Keratinocyte (primary cell): ENCODE data around the gene MGAT1. TPM values are rescaled to one million over a fixed set of nuclear protein-coding genes. Genes with fewer than 3 reads are reported as not detected.

Experiments
- DNase-seq: peaks from one replicate; pipeline ENCODE4 v3.0.0-alpha.2; 2011; ENCODE audit warnings: low read depth, missing footprints, low spot score
- FAIRE-seq: peaks from 2 replicates; lab custom pipeline; 2011; peaks lifted over from hg19 to GRCh38; lab: Jason Lieb, UNC
- H2AFZ ChIP-seq: 2 replicates; pipeline ENCODE4 v1.6.0; 2012; ENCODE audit warnings: low read length, control low read depth, inconsistent platforms; ENCODE audit not compliant: control insufficient read depth
- H3K27ac ChIP-seq: 2 replicates; pipeline ENCODE4 v1.5.1; 2011; ENCODE audit warnings: low read length; ENCODE audit not compliant: control insufficient read depth, insufficient read depth
- H3K27me3 ChIP-seq: 3 replicates; pipeline ENCODE4 v1.6.0; 2011; ENCODE audit warnings: low read length; ENCODE audit not compliant: control insufficient read depth, insufficient read depth; ENCODE audit errors: extremely low read depth
- H3K36me3 ChIP-seq, 2 experiments: 2 replicates in 1 of 2; 3 replicates in 1 of 2; pipeline ENCODE4 v1.5.1; 2011; ENCODE audit warnings: low read length in 2 of 2, mild to moderate bottlenecking in 1 of 2; ENCODE audit not compliant: control insufficient read depth in 2 of 2, insufficient read depth in 2 of 2; ENCODE audit errors: extremely low read depth in 1 of 2
- H3K4me1 ChIP-seq: 3 replicates; pipeline ENCODE4 v1.5.1; 2011; ENCODE audit warnings: low read length; ENCODE audit not compliant: control insufficient read depth, insufficient read depth; ENCODE audit errors: extremely low read depth
- H3K4me2 ChIP-seq: 3 replicates; pipeline ENCODE4 v1.6.0; 2011; ENCODE audit warnings: low read depth, low read length; ENCODE audit not compliant: control insufficient read depth, insufficient read depth; ENCODE audit errors: extremely low read depth
- H3K4me3 ChIP-seq, 3 experiments: fragments of 200-600 bp in 1 of 3; sonication (generic) in 1 of 3; 2 replicates in 2 of 3; 3 replicates in 1 of 3; pipeline ENCODE4 v1.5.1; 2011 to 2016; ENCODE audit warnings: low read length in 3 of 3, mild to moderate bottlenecking in 3 of 3, control low read depth in 2 of 3, inconsistent platforms in 1 of 3, low read depth in 1 of 3, mixed read lengths in 1 of 3, mixed run types in 1 of 3, moderate library complexity in 1 of 3; ENCODE audit not compliant: control insufficient read depth in 2 of 3, insufficient read depth in 2 of 3; ENCODE audit errors: extremely low read depth in 1 of 3
- H3K79me2 ChIP-seq: 2 replicates; pipeline ENCODE4 v1.6.0; 2012; ENCODE audit warnings: low read length; ENCODE audit not compliant: control insufficient read depth, insufficient read depth
- H3K9ac ChIP-seq: 3 replicates; pipeline ENCODE4 v1.6.0; 2011; ENCODE audit warnings: low read length; ENCODE audit not compliant: control insufficient read depth, insufficient read depth; ENCODE audit errors: extremely low read depth
- H3K9me1 ChIP-seq: 3 replicates; pipeline ENCODE4 v1.6.0; 2011; ENCODE audit warnings: low read length; ENCODE audit not compliant: control insufficient read depth, insufficient read depth; ENCODE audit errors: extremely low read depth
- H3K9me3 ChIP-seq: 2 replicates; pipeline ENCODE4 v1.5.1; 2012; ENCODE audit warnings: low read depth, low read length; ENCODE audit not compliant: control insufficient read depth
- H4K20me1 ChIP-seq: 3 replicates; pipeline ENCODE4 v1.6.0; 2011; ENCODE audit warnings: low read length; ENCODE audit not compliant: control insufficient read depth, insufficient read depth; ENCODE audit errors: extremely low read depth
- EZH2 ChIP-seq: IDR thresholded peaks from one replicate; pipeline ENCODE4 v1.6.1; 2012; ENCODE audit warnings: inconsistent platforms, mild to moderate bottlenecking, low read length, moderate library complexity
- dilution Hi-C: fragments of 300-500 bp; cut with MboI; formaldehyde crosslinking; loops from one replicate; pipeline ENCODE4 v1.7.0; 2020; ENCODE audit warnings: low sequenced_read_pairs; ENCODE audit not compliant: extremely low pct_ligation_motif_present
- polyA minus RNA-seq, 3 experiments: library from RNA; depleted of rRNA, polyadenylated mRNA; stranded (reverse); fragments of >200 nt; gene quantifications; 1 replicate in 1 of 3; 2 replicates in 1 of 3; 3 replicates in 1 of 3; pipeline ENCODE4 v1.2.3, GENCODE V29; 2011
- polyA plus RNA-seq, 5 experiments: library from polyadenylated mRNA; depleted of rRNA in 3 of 5; stranded (reverse) in 3 of 5; stranded (forward) in 1 of 5; unstranded in 1 of 5; fragments of >200 nt; gene quantifications; 1 replicate in 1 of 5; 2 replicates in 3 of 5; 3 replicates in 1 of 5; pipeline versions ENCODE4 v1.2.1 to v1.2.3, GENCODE V29; 2011 to 2012; ENCODE audit warnings: missing spikeins in 2 of 5, low read depth in 1 of 5, low replicate concordance in 1 of 5
- TF ChIP-seq, protein P1 (sequence below), 3 experiments: IDR thresholded peaks in 1 of 3; conservative IDR thresholded peaks in 1 of 3; optimal IDR thresholded peaks in 1 of 3; 2 replicates in 2 of 3; 3 replicates in 1 of 3; pipeline versions ENCODE3 to v1.5.1; 2011; ENCODE audit warnings: low read length in 3 of 3, mild to moderate bottlenecking in 3 of 3, moderate library complexity in 2 of 3, control low read depth in 1 of 3, inconsistent platforms in 1 of 3; ENCODE audit not compliant: insufficient read depth in 2 of 3; ENCODE audit errors: extremely low read depth in 1 of 3

MGAT1 gene
- polyA plus RNA-seq, result 80.3 to 108 TPM (median 98.3 TPM) in 3 replicates
- polyA plus RNA-seq (2011; ENCODE audit: low read depth), result 26.7 TPM
- polyA plus RNA-seq (2011; cell fraction: cytosol; rRNA removed), result 61.8 and 99.8 TPM in 2 replicates
- polyA plus RNA-seq (2011; cell fraction: nucleus; rRNA removed), result 153 and 202 TPM in 2 replicates
- polyA plus RNA-seq (2012; ENCODE audit: low replicate concordance), result 76.8 and 135 TPM in 2 replicates
- polyA minus RNA-seq, result 84.1 to 143 TPM (median 114 TPM) in 3 replicates
- polyA minus RNA-seq (2011; cell fraction: cytosol; rRNA and poly(A)+ RNA removed), result 238 TPM
- polyA minus RNA-seq (2011; cell fraction: nucleus; rRNA and poly(A)+ RNA removed), result 208 and 223 TPM in 2 replicates

DNA sequence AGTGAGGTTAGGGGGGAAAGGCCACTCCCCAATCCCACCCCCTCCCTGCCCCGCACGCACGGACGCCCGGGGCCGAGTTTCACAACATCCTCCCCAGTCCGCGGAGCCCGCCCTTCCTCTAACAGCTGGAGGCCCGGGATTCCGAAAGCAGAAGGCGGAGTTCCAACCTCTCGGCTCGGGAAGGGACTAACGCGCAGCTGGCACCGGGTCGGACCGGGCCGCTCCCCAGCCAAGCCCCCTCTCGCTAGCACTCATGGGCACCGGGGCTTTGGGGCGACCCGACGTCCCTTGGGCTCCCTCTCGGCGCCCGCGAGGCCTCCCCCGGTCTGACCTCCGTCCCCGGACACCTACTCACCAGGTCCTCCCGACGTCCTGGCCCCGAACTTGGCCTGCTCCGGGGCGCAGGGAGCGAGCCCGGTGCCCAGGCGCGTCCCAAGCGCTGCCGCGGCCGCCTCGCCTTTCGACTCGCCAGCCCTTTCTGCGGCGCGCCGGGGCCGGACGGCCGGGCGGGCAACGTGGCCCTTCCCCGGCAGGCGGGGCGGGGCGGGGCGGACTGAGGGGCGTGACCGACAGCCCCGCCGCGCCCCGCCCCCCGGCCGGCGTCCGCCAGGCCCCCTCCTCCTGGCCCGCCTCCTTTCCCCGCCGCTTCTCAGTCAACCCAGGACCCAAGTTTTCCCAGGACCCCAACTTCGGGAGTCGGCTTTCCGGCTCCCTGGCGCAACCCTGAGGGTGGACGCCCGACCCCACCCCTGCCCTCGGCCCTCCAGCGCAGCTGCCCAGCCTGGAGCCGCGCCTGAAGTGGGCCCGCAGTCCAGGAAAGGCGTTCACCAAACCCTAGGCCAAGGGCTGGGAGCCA lies at the start of gene MGAT1:
MGAT1 (minus strand) TSS at position 482 of the 856 bp plus-strand sequence. CDS start 9,835 bp downstream, outside the sequence.
- Histone ChIP-seq H3K27me3 (no peaks in the 10 kb centered on the region), H3K9me1 (peaks cover 19% of the 10 kb centered on the region), H2AFZ (peak within 1 kb of the TSS; percentile 42), H3K27ac (peak within 1 kb of the TSS; percentile 87), H3K4me2 (peak within 1 kb of the TSS; percentile 94), H3K4me1 (peaks cover 70% of the 10 kb centered on the region), H3K9ac (peak within 1 kb of the TSS; percentile 94), H3K36me3 (peaks cover 6 to 27% of the 10 kb centered on the region in 2 experiments), H3K9me3 (no peaks in the 10 kb centered on the region), H3K79me2 (peaks cover 53% of the 10 kb centered on the region), H4K20me1 (peaks cover 36% of the 10 kb centered on the region), H3K4me3 (peak within 1 kb of the TSS; percentile 73 to 90 (median 74))
- no peak for FAIRE-seq
- TF ChIP-seq, protein P1, sequence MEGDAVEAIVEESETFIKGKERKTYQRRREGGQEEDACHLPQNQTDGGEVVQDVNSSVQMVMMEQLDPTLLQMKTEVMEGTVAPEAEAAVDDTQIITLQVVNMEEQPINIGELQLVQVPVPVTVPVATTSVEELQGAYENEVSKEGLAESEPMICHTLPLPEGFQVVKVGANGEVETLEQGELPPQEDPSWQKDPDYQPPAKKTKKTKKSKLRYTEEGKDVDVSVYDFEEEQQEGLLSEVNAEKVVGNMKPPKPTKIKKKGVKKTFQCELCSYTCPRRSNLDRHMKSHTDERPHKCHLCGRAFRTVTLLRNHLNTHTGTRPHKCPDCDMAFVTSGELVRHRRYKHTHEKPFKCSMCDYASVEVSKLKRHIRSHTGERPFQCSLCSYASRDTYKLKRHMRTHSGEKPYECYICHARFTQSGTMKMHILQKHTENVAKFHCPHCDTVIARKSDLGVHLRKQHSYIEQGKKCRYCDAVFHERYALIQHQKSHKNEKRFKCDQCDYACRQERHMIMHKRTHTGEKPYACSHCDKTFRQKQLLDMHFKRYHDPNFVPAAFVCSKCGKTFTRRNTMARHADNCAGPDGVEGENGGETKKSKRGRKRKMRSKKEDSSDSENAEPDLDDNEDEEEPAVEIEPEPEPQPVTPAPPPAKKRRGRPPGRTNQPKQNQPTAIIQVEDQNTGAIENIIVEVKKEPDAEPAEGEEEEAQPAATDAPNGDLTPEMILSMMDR (optimal IDR thresholded peaks at IDR 0.05 in 1 of 3, IDR thresholded peaks at IDR 0.05 in 1 of 3, conservative IDR thresholded peaks at IDR 0.05 in 1 of 3; ENCODE audit: extremely low read depth in 1 of 3, insufficient read depth in 2 of 3, low read length in 3 of 3), result no peak
- TF ChIP-seq EZH2, result no peak
- dilution Hi-C loops, result no loop called here
- no peak for DNase-seq

DNA sequence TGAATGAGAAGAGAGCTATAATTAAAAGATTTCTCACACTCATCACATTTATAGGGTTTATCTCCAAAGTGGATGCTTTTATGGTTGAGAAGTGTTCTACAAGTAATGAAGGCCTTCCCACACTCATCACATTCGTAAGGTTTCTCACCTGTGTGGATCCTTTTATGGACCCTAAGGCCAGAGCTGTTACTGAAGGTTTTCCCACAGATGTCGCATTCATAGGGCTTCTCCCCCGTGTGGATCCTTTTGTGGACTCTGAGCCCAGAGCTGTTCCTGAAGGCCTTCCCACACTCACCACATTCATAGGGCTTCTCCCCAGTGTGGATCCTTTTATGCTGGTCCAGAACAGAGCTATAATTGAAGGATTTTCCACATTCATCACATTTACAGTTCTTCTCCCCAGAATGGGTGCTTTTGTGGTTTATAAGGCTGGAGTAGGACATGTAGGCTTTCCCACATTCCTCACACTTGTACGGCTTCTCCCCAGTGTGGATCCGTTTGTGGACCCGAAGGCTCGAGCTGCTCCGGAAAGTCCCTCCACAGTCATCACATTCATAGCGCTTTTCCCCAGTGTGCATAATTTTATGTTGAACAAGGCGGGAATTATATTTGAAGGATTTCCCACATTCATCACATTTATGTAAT lies 48.0 kb upstream of the MGAT1 start:
- Histone ChIP-seq H3K4me2 (no peak overlapping the region), H3K4me3 (no peak overlapping the region), H3K4me1 (no peaks in the 10 kb centered on the region), H3K9ac (no peak overlapping the region), H3K9me3 (peaks cover 10% of the 10 kb centered on the region), H3K79me2 (no peaks in the 10 kb centered on the region), H3K9me1 (no peaks in the 10 kb centered on the region), H3K36me3 (peaks cover 21 to 23% of the 10 kb centered on the region in 2 experiments), H3K27ac (no peak overlapping the region), H2AFZ (no peak overlapping the region), H3K27me3 (no peaks in the 10 kb centered on the region), H4K20me1 (no peaks in the 10 kb centered on the region)
- dilution Hi-C loops, result no loop called here
- FAIRE-seq (no peak), DNase-seq (no peak)
- TF ChIP-seq, protein P1 (optimal IDR thresholded peaks at IDR 0.05 in 1 of 3, IDR thresholded peaks at IDR 0.05 in 1 of 3, conservative IDR thresholded peaks at IDR 0.05 in 1 of 3; ENCODE audit: extremely low read depth in 1 of 3, insufficient read depth in 2 of 3, low read length in 3 of 3), result no peak
- TF ChIP-seq EZH2, result no peak
